ENCODE measurements around the gene STYX.
A peak's percentile ranks its signal among the peaks of the same experiment; 100 is the strongest.

The STYX gene

DNA sequence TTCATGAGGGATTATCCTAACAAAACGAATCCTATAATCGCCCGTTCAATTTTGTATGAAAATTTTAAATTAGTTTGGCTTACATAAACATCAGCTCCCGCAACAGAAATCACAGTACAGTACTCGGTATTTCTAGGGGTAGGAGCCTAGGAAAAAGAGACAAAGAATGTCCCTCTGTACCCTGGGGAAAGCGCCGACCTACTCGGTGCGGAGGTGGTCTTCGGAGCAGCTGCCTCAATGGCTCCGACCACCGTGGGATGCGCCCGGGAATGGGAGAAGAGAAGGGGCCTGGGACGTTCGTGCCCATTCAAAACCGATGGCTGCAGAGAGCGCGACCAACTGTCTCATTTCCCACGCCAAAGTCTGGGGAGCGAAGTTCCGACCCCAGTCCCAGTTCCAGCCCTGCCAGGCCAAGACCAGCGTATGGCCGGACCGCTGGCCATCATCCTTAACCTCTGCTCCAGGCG is 60.8 kb downstream of the STYX start:
- no peak for DNase-seq

DNA sequence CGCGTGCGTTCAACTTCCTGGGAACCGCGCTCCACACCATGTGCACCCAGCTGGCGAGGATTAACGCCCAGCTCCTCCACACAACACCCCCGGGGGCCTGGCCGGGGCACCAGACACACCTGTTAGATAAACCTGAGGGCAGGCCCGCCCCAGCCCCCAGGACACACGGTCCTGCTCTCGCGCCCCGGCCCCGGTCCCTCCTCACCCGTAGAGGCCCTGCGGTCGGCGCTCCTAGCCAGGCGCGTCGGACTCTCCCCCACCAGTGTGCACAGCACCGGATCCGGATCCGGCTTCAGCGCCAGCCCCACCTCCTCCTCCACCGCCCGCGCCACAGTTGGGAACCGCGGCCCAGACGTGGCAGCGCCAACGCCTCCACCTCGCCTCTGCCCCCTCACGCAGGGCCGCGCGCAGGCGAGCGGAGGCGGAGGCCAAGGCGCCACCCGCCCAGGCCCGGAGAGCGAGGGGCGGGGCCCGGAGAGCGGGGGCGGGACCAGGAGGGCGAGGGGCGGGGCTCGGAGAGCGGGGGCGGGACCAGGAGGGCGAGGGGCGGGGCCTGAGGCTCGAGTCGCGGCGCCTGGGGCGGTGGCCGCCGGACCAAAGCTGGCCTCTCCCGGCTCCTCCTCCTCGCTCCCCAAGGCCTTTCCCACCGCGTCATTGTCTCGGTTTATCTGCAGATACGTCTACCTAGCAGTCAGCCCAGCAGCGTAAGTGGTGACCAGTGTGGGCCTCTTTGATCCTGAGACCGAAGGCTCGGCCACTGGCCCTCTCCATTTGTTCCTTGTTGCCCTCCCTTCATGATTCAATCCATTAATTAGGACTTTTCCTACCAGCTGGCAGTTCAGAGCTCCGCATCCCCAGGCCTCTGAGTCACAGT is 61.5 kb downstream of the STYX start, which contains the start of gene GNPNAT1:
TSS of gene GNPNAT1 (minus strand) at position 385 of the 874 bp plus-strand sequence. CDS start 6,957 bp downstream, outside the sequence.
- DNase-seq: peak; percentile 68

DNA sequence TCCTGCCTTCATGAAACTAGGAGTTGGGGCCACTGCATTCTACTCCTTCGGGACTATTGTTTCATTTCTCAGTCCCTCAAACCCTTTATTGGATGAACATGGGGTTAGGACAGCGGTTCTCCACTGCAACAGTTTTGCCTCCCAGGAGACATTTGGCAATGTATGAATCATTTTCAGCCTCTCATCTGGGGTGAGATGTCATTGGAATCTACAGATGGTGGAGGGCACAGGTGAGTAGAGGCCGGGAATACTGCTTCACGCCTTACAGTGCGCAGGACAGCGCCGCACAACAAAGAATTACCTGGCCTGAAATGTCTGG is 62.1 kb downstream of the STYX start:
- DNase-seq: peak; percentile 24

DNA sequence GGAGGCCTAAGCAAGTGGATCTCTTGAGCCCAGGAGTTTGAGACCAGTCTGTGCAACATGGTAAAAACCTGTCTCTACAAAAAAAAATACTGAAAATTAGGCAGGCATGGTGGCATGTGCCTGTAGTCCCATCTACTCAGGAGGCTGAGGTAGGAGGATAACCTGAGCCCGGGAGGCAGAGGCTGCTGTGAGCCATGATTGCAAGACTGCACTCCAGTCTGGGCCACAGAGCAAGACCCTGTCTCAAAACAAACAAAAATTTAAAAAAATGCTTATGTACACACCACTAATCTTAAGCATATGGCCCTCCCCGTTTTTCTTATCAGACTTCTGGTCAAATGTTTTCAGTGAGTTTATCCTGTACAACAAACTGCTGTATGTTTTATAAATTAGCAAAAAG is 63.1 kb downstream of the STYX start:
- no peak for DNase-seq

DNA sequence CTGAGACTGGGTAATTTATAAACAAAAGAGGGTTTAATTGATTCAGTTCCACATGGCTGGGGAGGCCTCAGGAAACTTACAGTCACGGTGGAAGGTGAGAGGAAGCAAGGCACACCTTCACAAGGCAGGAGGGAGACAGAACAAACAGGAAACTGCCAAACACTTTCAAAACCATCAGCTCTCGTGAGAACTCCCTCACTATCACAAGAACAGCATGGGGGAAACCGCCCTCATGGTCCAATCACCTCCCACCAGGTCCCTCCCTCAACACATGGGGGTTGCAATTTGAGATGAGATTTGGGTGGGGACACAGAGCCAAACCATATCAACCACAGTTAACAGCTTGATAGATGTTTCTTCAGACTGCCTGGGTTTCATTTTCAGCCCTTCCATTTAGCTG is 67.7 kb downstream of the STYX start:
- DNase-seq: no peak

DNA sequence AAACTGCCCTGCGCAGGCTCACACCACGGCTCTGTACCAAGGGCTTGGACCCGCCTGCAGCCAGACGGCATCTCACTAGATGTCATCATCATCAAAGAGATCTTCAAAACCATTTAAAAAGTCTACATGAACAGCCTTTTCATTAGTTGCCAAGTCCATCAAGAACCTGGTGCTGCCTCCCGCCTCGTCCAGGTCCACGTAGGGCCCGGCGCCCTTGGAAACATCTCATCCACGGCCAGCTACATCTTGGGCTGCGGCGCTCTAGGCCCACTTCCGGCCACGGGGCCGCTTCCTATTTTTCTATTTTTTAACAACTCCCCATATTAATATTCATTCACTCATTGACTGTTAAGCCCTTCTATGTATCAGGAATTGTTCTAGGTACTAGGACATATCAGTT is 68.9 kb downstream of the STYX start:
- no peak for DNase-seq

DNA sequence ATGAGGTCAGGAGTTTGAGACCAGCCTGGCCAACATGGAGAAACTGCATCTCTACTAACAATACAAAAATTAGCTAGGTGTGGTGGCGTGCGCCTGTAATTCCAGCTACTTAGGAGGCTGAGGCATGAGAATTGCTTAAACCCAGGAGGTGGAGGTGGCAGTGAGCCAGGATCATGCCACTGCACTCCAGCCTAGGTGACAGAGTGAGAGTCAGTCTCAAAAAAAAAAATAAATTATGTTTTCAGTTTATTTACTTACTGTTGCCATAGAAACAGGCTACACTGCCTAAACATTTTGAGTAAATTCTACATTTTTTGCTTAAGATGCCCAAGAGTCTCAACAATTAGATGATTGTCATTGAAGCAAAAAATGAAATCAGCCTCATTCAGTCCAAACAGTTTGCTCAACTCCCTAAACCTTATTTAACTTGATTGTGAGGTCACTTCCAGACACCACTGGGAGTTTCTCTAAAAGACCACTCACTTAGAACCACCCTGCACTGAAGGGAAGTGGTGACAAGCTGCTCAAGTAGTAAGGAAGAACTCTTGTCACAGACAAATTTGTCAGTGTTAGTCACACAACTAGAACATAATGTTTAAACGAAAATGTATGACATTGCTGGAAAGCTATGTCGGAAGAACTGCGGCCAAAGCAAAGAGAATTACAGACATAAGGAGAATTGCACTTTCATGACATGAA is 71.2 kb downstream of the STYX start:
- no peak for DNase-seq

DNA sequence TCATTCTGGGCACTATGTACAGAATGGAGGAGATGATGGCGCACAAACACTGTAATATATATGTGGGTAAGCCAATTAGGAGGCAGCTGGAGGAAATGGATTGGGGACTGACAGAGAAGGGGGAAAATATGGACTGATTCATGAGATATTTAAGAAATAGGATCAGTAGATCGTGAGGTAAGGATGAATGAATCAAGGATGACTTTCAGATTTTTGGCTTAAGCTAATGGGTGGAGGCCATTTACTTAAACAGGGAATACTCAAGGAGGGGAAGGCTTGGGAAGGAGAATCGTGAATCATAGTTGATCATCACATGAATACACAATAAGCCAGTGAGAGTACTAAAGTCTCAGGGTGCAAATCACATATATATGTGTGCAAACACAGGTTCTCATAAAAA is 72.6 kb downstream of the STYX start:
- DNase-seq: no peak

DNA sequence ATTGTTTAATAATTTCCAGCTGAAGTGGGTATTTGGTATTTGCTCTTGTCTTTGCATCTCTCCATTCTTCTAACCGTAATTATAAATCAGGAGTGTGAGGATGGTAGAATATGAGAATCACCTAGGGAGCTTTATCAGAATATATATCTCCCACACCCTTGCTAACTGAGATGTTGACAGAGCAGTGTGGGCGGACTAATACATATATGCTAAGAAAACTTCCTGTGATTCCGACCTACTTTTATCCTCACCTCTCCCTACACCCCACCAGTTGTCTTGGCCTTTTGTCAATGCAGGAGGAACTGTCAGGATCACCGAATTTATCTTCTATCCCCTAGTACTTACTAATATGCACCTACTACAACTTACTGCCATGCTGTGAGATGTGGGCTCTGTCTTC is 76.1 kb downstream of the STYX start:
- DNase-seq: no peak

DNA sequence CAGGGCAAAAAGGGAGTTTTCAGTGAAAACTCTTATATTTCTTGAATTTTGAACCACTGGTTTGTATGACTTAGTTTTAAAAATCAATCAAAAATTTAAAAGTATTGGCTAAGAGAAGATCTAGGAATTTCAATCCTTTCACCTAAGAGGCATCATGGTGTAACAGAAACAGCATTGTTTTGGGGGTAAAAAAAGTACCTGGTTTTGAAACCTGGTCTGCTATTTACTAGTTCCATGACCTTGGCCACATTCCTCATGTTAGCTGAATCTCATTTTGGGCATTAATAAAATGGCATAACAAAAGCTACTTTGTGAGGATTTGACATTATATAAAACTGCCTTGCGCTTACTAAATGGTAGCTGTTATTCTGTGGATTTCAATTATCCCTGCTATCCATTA is 78.1 kb downstream of the STYX start:
- no peak for DNase-seq

DNA sequence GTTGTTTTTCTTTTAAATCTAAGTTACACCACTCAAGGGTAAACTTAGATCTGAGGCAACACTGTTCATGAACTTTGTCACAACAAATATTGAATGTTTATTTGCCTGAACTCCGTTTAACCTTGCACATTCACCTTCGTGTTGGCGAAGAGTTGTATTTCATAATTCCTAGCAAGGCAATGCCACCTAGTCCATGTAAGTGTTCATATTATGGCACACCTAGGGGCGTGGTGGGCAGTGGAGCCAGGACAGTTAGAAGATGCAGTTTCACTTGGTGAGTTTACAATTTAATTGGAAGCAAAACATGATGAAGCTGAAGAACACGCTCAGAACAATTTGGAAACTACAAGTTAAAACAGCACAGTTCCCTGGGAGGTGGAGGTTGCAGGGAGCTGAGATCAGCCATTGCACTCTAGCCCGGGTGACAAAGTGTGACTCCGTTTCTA is 91.9 kb downstream of the STYX start:
- no peak for DNase-seq

DNA sequence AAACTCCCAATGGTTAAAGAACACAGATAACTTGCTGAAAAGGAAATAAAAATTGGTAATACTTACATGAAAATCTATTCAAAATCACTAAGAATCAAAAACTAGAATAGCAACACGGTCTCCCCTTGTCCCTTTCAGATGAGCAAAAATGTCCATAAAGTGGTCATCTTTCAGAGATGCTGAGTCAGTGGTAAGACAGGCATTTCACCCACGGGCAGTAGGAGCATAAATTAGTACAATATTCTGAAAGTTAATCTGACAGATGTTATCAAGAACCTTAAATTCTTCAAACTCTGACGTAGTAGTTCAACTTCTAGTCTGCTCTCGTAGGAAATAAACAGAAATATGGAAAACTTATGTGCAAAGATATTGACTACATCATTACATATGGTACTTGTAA is 94.5 kb downstream of the STYX start:
- no peak for DNase-seq
